HG03558 (cell line): Measurements from ENCODE around the gene GNA15.
"Not testable (repeated sequence)": the region's sequence is repeated elsewhere in the genome, so short reads cannot be mapped to it uniquely, and the experiment has no call there.

Experiments
- ATAC-seq: cut with Tn5 transposase; IDR thresholded peaks from one replicate; pipeline ENCODE4 v1.9.1; 2021; ENCODE audit warnings: moderate number of reproducible peaks; ENCODE audit not compliant: unreplicated experiment; ENCODE audit errors: extremely low read depth

The GNA15 gene

GRCh38 chr19:3187662-3188511, 52.1 kb downstream of the GNA15 start:
- no peak for ATAC-seq

- no peak for ATAC-seq
Observed at GRCh38 chr19:3188627-3189596, 53.1 kb downstream of the GNA15 start.

DNA sequence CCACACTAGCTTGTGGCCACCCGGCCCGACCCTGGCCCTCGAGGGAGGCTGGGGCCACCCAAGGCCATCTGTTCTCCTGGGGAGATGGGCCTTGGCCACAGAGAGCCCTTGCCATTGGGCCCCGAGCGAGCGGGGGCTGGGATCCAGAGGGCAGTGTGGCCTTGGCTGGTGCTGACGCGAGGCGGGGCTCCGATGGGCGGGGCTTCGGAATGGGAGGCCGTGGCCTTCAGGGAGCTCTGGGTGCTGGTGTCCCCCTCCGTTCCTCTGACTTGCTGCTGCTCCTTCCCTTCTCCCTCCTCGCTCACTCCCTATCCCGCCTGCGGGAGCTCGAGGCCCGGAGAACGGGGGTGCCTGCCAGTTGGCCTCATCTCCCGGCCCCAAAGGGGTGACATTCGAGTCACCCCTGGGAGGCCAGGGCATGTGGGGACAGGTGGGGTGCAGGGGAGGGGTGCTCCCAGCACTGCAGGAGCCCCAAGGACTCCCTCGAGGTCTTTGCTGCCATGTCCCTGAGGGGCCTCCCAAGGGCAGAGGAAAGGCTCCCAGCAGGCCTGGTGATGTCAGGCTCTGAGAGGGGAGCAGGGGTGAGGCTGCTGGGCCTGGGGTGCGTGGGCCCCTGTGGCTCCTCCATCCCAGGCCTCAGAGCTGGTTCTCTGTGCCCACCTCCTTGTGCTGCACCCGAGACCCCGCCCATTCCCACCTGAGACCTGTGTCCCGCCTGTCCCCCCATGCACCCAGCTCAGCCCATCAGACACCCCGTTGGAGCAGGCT, 54.1 kb downstream of the GNA15 start:
- no peak for ATAC-seq

- no peak for ATAC-seq
Observed at GRCh38 chr19:3190470-3190770, 54.6 kb downstream of the GNA15 start.

- no peak for ATAC-seq
Observed at GRCh38 chr19:3190921-3191805, 55.3 kb downstream of the GNA15 start.

GRCh38 chr19:3191806-3192104, 55.9 kb downstream of the GNA15 start:
- not testable (repeated sequence) for ATAC-seq

DNA sequence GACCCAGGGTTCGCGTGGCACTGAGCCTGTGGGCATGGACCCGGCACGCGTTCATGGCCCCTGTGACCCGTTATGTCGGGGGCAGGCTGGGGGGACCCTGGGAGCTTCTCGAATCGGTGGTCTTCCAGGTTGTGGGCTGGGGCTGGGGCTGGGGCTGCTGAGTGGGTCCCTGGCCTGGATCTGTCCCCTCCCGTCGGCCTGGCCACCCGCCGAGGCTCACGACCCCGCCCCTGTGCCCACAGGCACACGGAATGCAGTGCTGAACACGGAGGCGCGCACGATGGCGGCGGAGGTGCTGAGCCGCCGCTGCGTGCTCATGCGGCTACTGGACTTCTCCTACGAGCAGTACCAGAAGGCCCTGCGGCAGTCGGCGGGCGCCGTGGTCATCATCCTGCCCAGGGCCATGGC, 56.4 kb downstream of the GNA15 start:
- no peak for ATAC-seq

- ATAC-seq, result no peak
Observed at GRCh38 chr19:3192684-3193083, 56.9 kb downstream of the GNA15 start.

DNA sequence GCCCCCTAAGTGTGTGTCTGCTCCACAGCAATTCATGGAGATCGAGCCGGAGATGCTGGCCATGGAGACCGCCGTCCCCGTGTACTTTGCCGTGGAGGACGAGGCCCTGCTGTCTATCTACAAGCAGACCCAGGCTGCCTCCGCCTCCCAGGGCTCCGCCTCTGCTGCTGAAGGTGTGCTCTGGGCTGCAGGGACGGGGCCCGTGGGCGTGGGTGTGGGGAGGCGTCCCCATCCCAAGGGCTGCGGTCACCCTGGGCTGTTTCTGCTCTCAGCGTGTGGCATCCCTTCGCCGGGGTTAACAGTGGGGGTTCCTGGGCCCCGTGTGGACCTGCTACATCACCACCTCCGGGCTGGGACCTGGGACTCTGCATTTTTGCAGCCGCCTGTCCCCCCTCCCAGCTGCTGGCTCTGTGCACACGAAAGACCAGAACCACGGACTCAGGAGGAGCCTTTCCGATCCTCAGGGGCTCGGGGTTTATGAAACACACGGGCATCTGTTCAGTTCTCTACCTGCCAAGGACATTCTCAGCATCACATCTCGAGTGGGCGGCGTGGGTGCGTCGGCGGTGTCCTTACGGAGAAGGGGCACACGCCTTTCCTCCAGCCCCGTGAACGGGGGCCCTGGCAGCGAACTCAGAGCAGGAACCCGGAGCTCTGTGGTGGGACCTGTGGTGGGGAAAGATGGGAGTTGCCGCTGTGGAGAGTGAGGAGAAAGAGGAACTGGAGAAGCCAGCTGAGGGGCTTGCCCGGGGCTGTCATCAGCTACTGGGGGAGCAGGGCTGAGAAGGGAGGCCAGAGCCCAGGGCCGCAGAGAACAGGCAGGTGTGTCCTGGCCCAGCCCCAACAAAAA, 57.6 kb downstream of the GNA15 start:
- ATAC-seq, result no peak

DNA sequence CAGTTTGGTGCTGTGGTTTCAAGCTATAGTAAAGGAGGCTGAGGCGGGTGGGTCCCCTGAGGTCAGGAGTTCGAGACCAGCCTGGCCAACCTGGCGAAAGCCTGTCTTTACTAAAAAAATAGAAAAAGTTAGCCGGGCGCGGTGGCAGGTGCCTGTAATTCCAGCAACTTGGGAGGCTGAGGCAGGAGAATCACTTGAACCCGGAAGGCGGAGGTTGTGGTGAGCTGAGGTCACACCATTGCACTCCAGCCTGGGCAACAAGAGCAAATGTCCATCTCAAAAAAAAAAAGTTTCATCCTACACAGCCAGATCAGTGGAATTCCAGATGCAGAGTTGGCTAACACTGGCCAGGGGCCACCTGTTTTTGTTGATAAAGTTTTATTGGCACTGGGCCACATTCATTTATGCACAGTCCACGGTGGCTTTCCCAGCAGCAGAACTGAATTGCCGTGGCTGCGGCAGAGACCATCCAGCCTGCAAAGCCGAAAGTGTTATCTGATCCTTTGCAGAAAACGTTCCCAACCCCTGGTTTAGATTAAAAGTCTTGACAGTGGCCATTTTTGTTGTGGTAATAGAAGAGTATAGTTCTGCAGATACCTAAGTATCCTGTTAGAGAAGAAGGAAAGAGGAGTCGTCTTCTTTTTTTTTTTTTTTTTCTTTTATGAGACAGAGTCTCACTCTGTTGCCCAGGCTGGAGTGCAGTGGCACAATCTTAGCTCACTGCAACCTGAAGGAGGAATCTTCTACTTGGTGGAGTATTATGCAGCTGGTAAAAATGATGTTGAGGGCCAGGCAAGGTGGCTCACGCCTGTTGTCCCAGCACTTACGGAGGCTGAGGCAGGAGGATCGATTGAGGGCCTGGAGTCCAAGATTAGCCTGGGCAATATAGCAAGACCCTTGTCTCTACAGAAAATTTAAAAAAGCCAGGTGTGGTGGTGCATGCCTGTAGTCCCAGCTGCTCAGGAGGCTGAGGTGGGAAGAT, 58.6 kb downstream of the GNA15 start:
- no peak for ATAC-seq

GRCh38 chr19:3196064-3196932, 60.5 kb downstream of the GNA15 start:
- ATAC-seq, result no peak

- ATAC-seq, result no peak
Observed at GRCh38 chr19:3196933-3197205, 61.0 kb downstream of the GNA15 start.

GRCh38 chr19:3198901-3199700, 63.3 kb downstream of the GNA15 start:
- no peak for ATAC-seq

DNA sequence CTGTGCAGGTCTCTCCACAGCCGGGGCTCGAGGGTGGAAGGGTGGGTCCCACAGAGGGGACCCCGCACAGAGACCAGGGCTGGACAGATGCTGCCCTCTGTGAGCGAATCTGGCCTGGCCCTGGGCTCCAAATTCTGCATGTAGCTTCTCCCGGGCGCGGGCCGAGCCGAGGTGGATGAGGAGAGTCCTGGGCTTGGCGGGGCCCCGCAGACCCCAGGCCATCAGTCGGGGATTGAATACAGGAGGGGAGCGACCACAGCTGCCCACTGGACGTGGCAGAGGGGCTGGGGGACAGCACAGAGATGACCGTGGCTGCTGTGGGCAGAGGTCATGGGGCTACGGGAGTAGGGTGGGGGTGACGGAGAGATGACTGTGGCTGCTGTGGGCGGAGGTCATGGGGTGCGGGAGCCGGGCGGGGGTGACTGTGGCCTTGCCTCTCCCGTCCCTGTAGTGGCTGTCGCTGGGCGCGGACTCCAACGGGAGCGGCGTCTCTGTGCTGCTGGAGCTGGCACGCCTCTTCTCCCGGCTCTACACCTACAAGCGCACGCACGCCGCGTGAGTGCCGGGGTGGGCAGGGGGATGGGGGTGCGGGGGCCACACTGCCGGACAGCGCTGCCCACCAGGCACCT, 65.4 kb downstream of the GNA15 start:
- ATAC-seq, result no peak

GRCh38 chr19:3201911-3202310, 66.1 kb downstream of the GNA15 start:
- ATAC-seq, result no peak

GRCh38 chr19:3202346-3202745, 66.5 kb downstream of the GNA15 start:
- no peak for ATAC-seq
